Keratinocyte (primary cell): ENCODE results near the gene GHRH. TPM values are rescaled to one million over a fixed set of nuclear protein-coding genes. Genes with fewer than 3 reads are reported as not detected.

ENCODE experiments used
- DNase-seq: peaks from one replicate; pipeline ENCODE4 v3.0.0-alpha.2; 2011; ENCODE audit warnings: low read depth, missing footprints, low spot score
- FAIRE-seq: peaks from 2 replicates; lab custom pipeline; 2011; peaks lifted over from hg19 to GRCh38; lab: Jason Lieb, UNC
- H2AFZ ChIP-seq: 2 replicates; pipeline ENCODE4 v1.6.0; 2012; ENCODE audit warnings: low read length, control low read depth, inconsistent platforms; ENCODE audit not compliant: control insufficient read depth
- H3K27ac ChIP-seq: 2 replicates; pipeline ENCODE4 v1.5.1; 2011; ENCODE audit warnings: low read length; ENCODE audit not compliant: control insufficient read depth, insufficient read depth
- H3K27me3 ChIP-seq: 3 replicates; pipeline ENCODE4 v1.6.0; 2011; ENCODE audit warnings: low read length; ENCODE audit not compliant: control insufficient read depth, insufficient read depth; ENCODE audit errors: extremely low read depth
- H3K36me3 ChIP-seq, 2 experiments: 2 replicates in 1 of 2; 3 replicates in 1 of 2; pipeline ENCODE4 v1.5.1; 2011; ENCODE audit warnings: low read length in 2 of 2, mild to moderate bottlenecking in 1 of 2; ENCODE audit not compliant: control insufficient read depth in 2 of 2, insufficient read depth in 2 of 2; ENCODE audit errors: extremely low read depth in 1 of 2
- H3K4me1 ChIP-seq: 3 replicates; pipeline ENCODE4 v1.5.1; 2011; ENCODE audit warnings: low read length; ENCODE audit not compliant: control insufficient read depth, insufficient read depth; ENCODE audit errors: extremely low read depth
- H3K4me2 ChIP-seq: 3 replicates; pipeline ENCODE4 v1.6.0; 2011; ENCODE audit warnings: low read depth, low read length; ENCODE audit not compliant: control insufficient read depth, insufficient read depth; ENCODE audit errors: extremely low read depth
- H3K4me3 ChIP-seq, 3 experiments: fragments of 200-600 bp in 1 of 3; sonication (generic) in 1 of 3; 2 replicates in 2 of 3; 3 replicates in 1 of 3; pipeline ENCODE4 v1.5.1; 2011 to 2016; ENCODE audit warnings: low read length in 3 of 3, mild to moderate bottlenecking in 3 of 3, control low read depth in 2 of 3, inconsistent platforms in 1 of 3, low read depth in 1 of 3, mixed read lengths in 1 of 3, mixed run types in 1 of 3, moderate library complexity in 1 of 3; ENCODE audit not compliant: control insufficient read depth in 2 of 3, insufficient read depth in 2 of 3; ENCODE audit errors: extremely low read depth in 1 of 3
- H3K79me2 ChIP-seq: 2 replicates; pipeline ENCODE4 v1.6.0; 2012; ENCODE audit warnings: low read length; ENCODE audit not compliant: control insufficient read depth, insufficient read depth
- H3K9ac ChIP-seq: 3 replicates; pipeline ENCODE4 v1.6.0; 2011; ENCODE audit warnings: low read length; ENCODE audit not compliant: control insufficient read depth, insufficient read depth; ENCODE audit errors: extremely low read depth
- H3K9me1 ChIP-seq: 3 replicates; pipeline ENCODE4 v1.6.0; 2011; ENCODE audit warnings: low read length; ENCODE audit not compliant: control insufficient read depth, insufficient read depth; ENCODE audit errors: extremely low read depth
- H3K9me3 ChIP-seq: 2 replicates; pipeline ENCODE4 v1.5.1; 2012; ENCODE audit warnings: low read depth, low read length; ENCODE audit not compliant: control insufficient read depth
- H4K20me1 ChIP-seq: 3 replicates; pipeline ENCODE4 v1.6.0; 2011; ENCODE audit warnings: low read length; ENCODE audit not compliant: control insufficient read depth, insufficient read depth; ENCODE audit errors: extremely low read depth
- EZH2 ChIP-seq: IDR thresholded peaks from one replicate; pipeline ENCODE4 v1.6.1; 2012; ENCODE audit warnings: inconsistent platforms, mild to moderate bottlenecking, low read length, moderate library complexity
- dilution Hi-C: fragments of 300-500 bp; cut with MboI; formaldehyde crosslinking; loops from one replicate; pipeline ENCODE4 v1.7.0; 2020; ENCODE audit warnings: low sequenced_read_pairs; ENCODE audit not compliant: extremely low pct_ligation_motif_present
- polyA plus RNA-seq, 5 experiments: library from polyadenylated mRNA; depleted of rRNA in 3 of 5; stranded (reverse) in 3 of 5; stranded (forward) in 1 of 5; unstranded in 1 of 5; fragments of >200 nt; gene quantifications; 1 replicate in 1 of 5; 2 replicates in 3 of 5; 3 replicates in 1 of 5; pipeline versions ENCODE4 v1.2.1 to v1.2.3, GENCODE V29; 2011 to 2012; ENCODE audit warnings: missing spikeins in 2 of 5, low read depth in 1 of 5, low replicate concordance in 1 of 5
- TF ChIP-seq, protein P1 (sequence below), 3 experiments: IDR thresholded peaks in 1 of 3; conservative IDR thresholded peaks in 1 of 3; optimal IDR thresholded peaks in 1 of 3; 2 replicates in 2 of 3; 3 replicates in 1 of 3; pipeline versions ENCODE3 to v1.5.1; 2011; ENCODE audit warnings: low read length in 3 of 3, mild to moderate bottlenecking in 3 of 3, moderate library complexity in 2 of 3, control low read depth in 1 of 3, inconsistent platforms in 1 of 3; ENCODE audit not compliant: insufficient read depth in 2 of 3; ENCODE audit errors: extremely low read depth in 1 of 3

Gene GHRH
- polyA plus RNA-seq, 1 donor (not counting 4 experiments of a cell fraction or from before 2014, with no cell fraction given), result not detected

- Histone ChIP-seq H3K9me3 (no peaks in the 10 kb centered on the region), H3K4me2 (no peak overlapping the region), H3K4me1 (peaks cover 29% of the 10 kb centered on the region), H3K36me3 (peaks cover 21 to 28% of the 10 kb centered on the region in 2 experiments), H4K20me1 (no peaks in the 10 kb centered on the region), H3K9ac (no peak overlapping the region), H2AFZ (no peak overlapping the region), H3K4me3 (no peak overlapping the region), H3K9me1 (peaks cover 6% of the 10 kb centered on the region), H3K27me3 (no peaks in the 10 kb centered on the region), H3K27ac (no peak overlapping the region), H3K79me2 (peaks cover 32% of the 10 kb centered on the region)
- DNase-seq (no peak), FAIRE-seq (no peak)
- dilution Hi-C loops, result no loop called here
- TF ChIP-seq EZH2, result no peak
- TF ChIP-seq, protein P1, sequence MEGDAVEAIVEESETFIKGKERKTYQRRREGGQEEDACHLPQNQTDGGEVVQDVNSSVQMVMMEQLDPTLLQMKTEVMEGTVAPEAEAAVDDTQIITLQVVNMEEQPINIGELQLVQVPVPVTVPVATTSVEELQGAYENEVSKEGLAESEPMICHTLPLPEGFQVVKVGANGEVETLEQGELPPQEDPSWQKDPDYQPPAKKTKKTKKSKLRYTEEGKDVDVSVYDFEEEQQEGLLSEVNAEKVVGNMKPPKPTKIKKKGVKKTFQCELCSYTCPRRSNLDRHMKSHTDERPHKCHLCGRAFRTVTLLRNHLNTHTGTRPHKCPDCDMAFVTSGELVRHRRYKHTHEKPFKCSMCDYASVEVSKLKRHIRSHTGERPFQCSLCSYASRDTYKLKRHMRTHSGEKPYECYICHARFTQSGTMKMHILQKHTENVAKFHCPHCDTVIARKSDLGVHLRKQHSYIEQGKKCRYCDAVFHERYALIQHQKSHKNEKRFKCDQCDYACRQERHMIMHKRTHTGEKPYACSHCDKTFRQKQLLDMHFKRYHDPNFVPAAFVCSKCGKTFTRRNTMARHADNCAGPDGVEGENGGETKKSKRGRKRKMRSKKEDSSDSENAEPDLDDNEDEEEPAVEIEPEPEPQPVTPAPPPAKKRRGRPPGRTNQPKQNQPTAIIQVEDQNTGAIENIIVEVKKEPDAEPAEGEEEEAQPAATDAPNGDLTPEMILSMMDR (optimal IDR thresholded peaks at IDR 0.05 in 1 of 3, IDR thresholded peaks at IDR 0.05 in 1 of 3, conservative IDR thresholded peaks at IDR 0.05 in 1 of 3; ENCODE audit: extremely low read depth in 1 of 3, insufficient read depth in 2 of 3, low read length in 3 of 3), result no peak
Measured at GRCh38 chr20:37301120-37301519, 39.5 kb upstream of the GHRH start.

GRCh38 chr20:37299718-37300528, 38.3 kb upstream of the GHRH start:
- Histone ChIP-seq H2AFZ (no peak overlapping the region), H3K4me3 (no peak overlapping the region), H3K79me2 (peaks cover 32% of the 10 kb centered on the region), H3K9me1 (peaks cover 6% of the 10 kb centered on the region), H3K27me3 (no peaks in the 10 kb centered on the region), H3K36me3 (peaks cover 21 to 28% of the 10 kb centered on the region in 2 experiments), H4K20me1 (no peaks in the 10 kb centered on the region), H3K9ac (no peak overlapping the region), H3K9me3 (no peaks in the 10 kb centered on the region), H3K27ac (no peak overlapping the region), H3K4me2 (no peak overlapping the region), H3K4me1 (peaks cover 40% of the 10 kb centered on the region)
- no peak for DNase-seq
- no peak for TF ChIP-seq EZH2
- no peak for FAIRE-seq
- dilution Hi-C loops, result no loop called here
